ENCODE results near the gene SERPINI2.

Gene SERPINI2

GRCh38 chr3:167466966-167467365, 6.9 kb downstream of the SERPINI2 start:
- no peak for TF ChIP-seq REST (IDR thresholded peaks at IDR 0.05; ENCODE audit: low read depth)
- TF ChIP-seq EP300 (IDR thresholded peaks at IDR 0.05; ENCODE audit: borderline replicate concordance): no peak
- no peak for TF ChIP-seq MAX (IDR thresholded peaks at IDR 0.05)
- TF ChIP-seq FOXM1 (IDR thresholded peaks at IDR 0.05; ENCODE audit: borderline replicate concordance, low read depth): no peak
- no peak for TF ChIP-seq USF1 (IDR thresholded peaks at IDR 0.05)
- TF ChIP-seq NFIC (IDR thresholded peaks at IDR 0.05): no peak
- TF ChIP-seq YY1 (IDR thresholded peaks at IDR 0.05; ENCODE audit: low read depth): no peak
- no peak for TF ChIP-seq CREB1 (IDR thresholded peaks at IDR 0.05; ENCODE audit: low read depth)
- no peak for TF ChIP-seq RAD21 (IDR thresholded peaks at IDR 0.05; ENCODE audit: low read depth)
- TF ChIP-seq TEAD4 (IDR thresholded peaks at IDR 0.05): no peak
- TF ChIP-seq CEBPB (IDR thresholded peaks at IDR 0.05): no peak
- no peak for TF ChIP-seq TCF12 (IDR thresholded peaks at IDR 0.05; ENCODE audit: low read depth)
- no peak for TF ChIP-seq EGR1 (IDR thresholded peaks at IDR 0.05)
- TF ChIP-seq TAF1 (IDR thresholded peaks at IDR 0.05; ENCODE audit: low read depth): no peak
- no peak for TF ChIP-seq ZBTB7A (IDR thresholded peaks at IDR 0.05; ENCODE audit: low read depth)

GRCh38 chr3:167456157-167456799, 17.6 kb downstream of the SERPINI2 start:
- TF ChIP-seq RAD21 (IDR thresholded peaks at IDR 0.05; ENCODE audit: low read depth): no peak
- TF ChIP-seq MAX (IDR thresholded peaks at IDR 0.05): no peak
- TF ChIP-seq CEBPB (IDR thresholded peaks at IDR 0.05): no peak
- TF ChIP-seq EP300 (IDR thresholded peaks at IDR 0.05; ENCODE audit: borderline replicate concordance): no peak
- TF ChIP-seq REST (IDR thresholded peaks at IDR 0.05; ENCODE audit: low read depth): no peak
- TF ChIP-seq TCF12 (IDR thresholded peaks at IDR 0.05; ENCODE audit: low read depth): no peak
- no peak for TF ChIP-seq CREB1 (IDR thresholded peaks at IDR 0.05; ENCODE audit: low read depth)
- TF ChIP-seq ZBTB7A (IDR thresholded peaks at IDR 0.05; ENCODE audit: low read depth): no peak
- TF ChIP-seq NFIC (IDR thresholded peaks at IDR 0.05): no peak

GRCh38 chr3:167453815-167454214, 20.0 kb downstream of the SERPINI2 start:
- TF ChIP-seq NFIC (IDR thresholded peaks at IDR 0.05) (no peak), ZBTB7A (IDR thresholded peaks at IDR 0.05; ENCODE audit: low read depth) (no peak), FOXM1 (IDR thresholded peaks at IDR 0.05; ENCODE audit: borderline replicate concordance, low read depth) (no peak), MAX (IDR thresholded peaks at IDR 0.05) (no peak), EP300 (IDR thresholded peaks at IDR 0.05; ENCODE audit: borderline replicate concordance) (no peak), TEAD4 (IDR thresholded peaks at IDR 0.05) (no peak), USF1 (IDR thresholded peaks at IDR 0.05) (no peak), TCF12 (IDR thresholded peaks at IDR 0.05; ENCODE audit: low read depth) (no peak), TAF1 (IDR thresholded peaks at IDR 0.05; ENCODE audit: low read depth) (no peak), EGR1 (IDR thresholded peaks at IDR 0.05) (no peak), REST (IDR thresholded peaks at IDR 0.05; ENCODE audit: low read depth) (no peak), RAD21 (IDR thresholded peaks at IDR 0.05; ENCODE audit: low read depth) (no peak), CEBPB (IDR thresholded peaks at IDR 0.05) (no peak), YY1 (IDR thresholded peaks at IDR 0.05; ENCODE audit: low read depth) (no peak), CREB1 (IDR thresholded peaks at IDR 0.05; ENCODE audit: low read depth) (no peak)

- TF ChIP-seq YY1 (IDR thresholded peaks at IDR 0.05; ENCODE audit: low read depth) (no peak), TEAD4 (IDR thresholded peaks at IDR 0.05) (no peak), ZBTB7A (IDR thresholded peaks at IDR 0.05; ENCODE audit: low read depth) (no peak), RAD21 (IDR thresholded peaks at IDR 0.05; ENCODE audit: low read depth) (no peak), FOXM1 (IDR thresholded peaks at IDR 0.05; ENCODE audit: borderline replicate concordance, low read depth) (no peak), CEBPB (IDR thresholded peaks at IDR 0.05) (no peak)
These were observed 22.6 kb downstream of the SERPINI2 start for GRCh38 chr3:167451282-167451681.

Data from Ishikawa (cell line).